SK-N-SH (cell line): ENCODE measurements around the gene ZHX3. TPM values are rescaled to one million over a fixed set of nuclear protein-coding genes. Genes with fewer than 3 reads are reported as not detected.
A peak's percentile ranks its signal among the peaks of the same experiment; 100 is the strongest.

Source experiments
- CTCF ChIA-PET: fragments of 300-600, 350-600 bp; formaldehyde crosslinking; extraction: SDS; loops from one replicate; lab custom pipeline; 2021; lab: Yijun Ruan, JAX
- POLR2A ChIA-PET: fragments of 350-600 bp; sonication (Branson Sonifier 250); formaldehyde crosslinking; extraction: SDS; loops from one replicate; lab custom pipeline; 2020; ENCODE audit warnings: antibody characterized with exemption, inconsistent platforms; lab: Yijun Ruan, JAX
- DNase-seq: peaks from one replicate; pipeline ENCODE4 v3.0.0; 2012
- H2AFZ ChIP-seq: fragments of 200-600 bp; sonication (generic); 2 replicates; pipeline ENCODE4 v1.8.1; 2016; ENCODE audit warnings: antibody characterized with exemption, mild to moderate bottlenecking, low read depth
- H3F3A ChIP-seq: fragments of 200-600 bp; sonication (generic); replicated peaks from 2 replicates; pipeline ENCODE3; 2016; ENCODE audit warnings: antibody characterized with exemption, mild to moderate bottlenecking; ENCODE audit not compliant: insufficient read depth
- H3K27ac ChIP-seq, 2 experiments: fragments of 200-500 bp in 1 of 2; fragments of 200-600 bp in 1 of 2; sonication (Bioruptor generic) in 1 of 2; sonication (generic), shearing (Covaris generic) in 1 of 2; 2 replicates each; pipeline versions ENCODE4 v1.5.1 to v1.6.1; 2014 to 2016; ENCODE audit warnings: low read depth in 2 of 2, inconsistent platforms in 1 of 2, low read length in 1 of 2, mild to moderate bottlenecking in 1 of 2, mixed read lengths in 1 of 2
- H3K27me3 ChIP-seq: fragments of 200-600 bp; sonication (generic), shearing (Covaris generic); 2 replicates; pipeline ENCODE4 v1.6.1; 2016; ENCODE audit warnings: mixed run types; ENCODE audit not compliant: insufficient read depth
- H3K36me3 ChIP-seq, 2 experiments: fragments of 200-500 bp in 1 of 2; fragments of 200-600 bp in 1 of 2; sonication (Bioruptor generic) in 1 of 2; sonication (generic) in 1 of 2; replicated peaks in 1 of 2; 2 replicates each; pipeline versions ENCODE3 to v1.5.1; 2014 to 2016; ENCODE audit warnings: low read length in 1 of 2, mild to moderate bottlenecking in 1 of 2; ENCODE audit not compliant: insufficient read depth in 2 of 2, control insufficient read depth in 1 of 2
- H3K4me1 ChIP-seq, 2 experiments: fragments of 200-500 bp in 1 of 2; fragments of 200-600 bp in 1 of 2; sonication (Bioruptor generic) in 1 of 2; sonication (generic), shearing (Covaris generic) in 1 of 2; 2 replicates each; pipeline versions ENCODE4 v1.5.1 to v1.6.1; 2014 to 2016; ENCODE audit warnings: low read depth in 1 of 2, low read length in 1 of 2, mixed run types in 1 of 2; ENCODE audit not compliant: insufficient read depth in 2 of 2, control insufficient read depth in 1 of 2
- H3K4me2 ChIP-seq: fragments of 200-600 bp; sonication (generic), shearing (Covaris generic); 2 replicates; pipeline ENCODE4 v1.6.1; 2017; ENCODE audit warnings: mixed run types
- H3K4me3 ChIP-seq, 2 experiments: fragments of 200-500 bp in 1 of 2; fragments of 200-600 bp in 1 of 2; sonication (Bioruptor generic) in 1 of 2; sonication (generic), shearing (Covaris generic) in 1 of 2; 2 replicates each; pipeline versions ENCODE4 v1.5.1 to v1.8.1; 2014 to 2016; ENCODE audit warnings: low read depth in 2 of 2, inconsistent platforms in 1 of 2, low read length in 1 of 2, mild to moderate bottlenecking in 1 of 2, mixed read lengths in 1 of 2, moderate library complexity in 1 of 2
- H3K79me2 ChIP-seq: fragments of 200-600 bp; sonication (generic); 2 replicates; pipeline ENCODE4 v1.8.1; 2017; ENCODE audit warnings: mild to moderate bottlenecking; ENCODE audit not compliant: insufficient read depth
- H3K9ac ChIP-seq: fragments of 200-600 bp; sonication (generic); 2 replicates; pipeline ENCODE4 v1.6.1; 2017; ENCODE audit warnings: mixed run types
- H3K9me2 ChIP-seq: fragments of 200-600 bp; sonication (generic); 2 replicates; pipeline ENCODE4 v1.6.1; 2017; ENCODE audit warnings: mixed run types
- H3K9me3 ChIP-seq: fragments of 200-600 bp; sonication (generic); 2 replicates; pipeline ENCODE4 v1.6.1; 2017; ENCODE audit warnings: mixed run types, mild to moderate bottlenecking, moderate library complexity
- H4K20me1 ChIP-seq: fragments of 200-600 bp; sonication (generic); 2 replicates; pipeline ENCODE4 v1.6.1; 2017; ENCODE audit warnings: mild to moderate bottlenecking, mixed run types; ENCODE audit not compliant: insufficient read depth
- CHD2 ChIP-seq: fragments of 150-350 bp; IDR thresholded peaks from 2 replicates; pipeline ENCODE4 v1.6.1; 2018; ENCODE audit warnings: low read length; ENCODE audit not compliant: partially characterized antibody
- ELF1 ChIP-seq: IDR thresholded peaks from 2 replicates; pipeline ENCODE4 v1.4.0; 2012
- EZH2phosphoT487 ChIP-seq: fragments of 200-600 bp; sonication (generic); IDR thresholded peaks from 2 replicates; pipeline ENCODE4 v1.6.1; 2017; ENCODE audit warnings: low read depth, mixed run types, mild to moderate bottlenecking, antibody characterized with exemption, moderate library complexity, borderline replicate concordance
- FOSL2 ChIP-seq: IDR thresholded peaks from 2 replicates; pipeline ENCODE4 v1.4.0; 2012; ENCODE audit warnings: low read depth, mild to moderate bottlenecking, moderate library complexity, borderline replicate concordance
- FOXJ3 ChIP-seq: sonication (generic); formaldehyde crosslinking; IDR thresholded peaks from 2 replicates; pipeline ENCODE4 v1.5.1; 2020; ENCODE audit warnings: mild to moderate bottlenecking, missing genetic modification reagents
- FOXM1 ChIP-seq: IDR thresholded peaks from 2 replicates; pipeline ENCODE4 v1.4.0; 2012; ENCODE audit warnings: low read depth, mild to moderate bottlenecking
- GABPA ChIP-seq: IDR thresholded peaks from 2 replicates; pipeline ENCODE4 v1.4.0; 2012; ENCODE audit warnings: low read depth, mild to moderate bottlenecking
- MEF2A ChIP-seq: IDR thresholded peaks from 2 replicates; pipeline ENCODE4 v1.4.0; 2012; ENCODE audit warnings: low read depth, borderline replicate concordance
- NFIC ChIP-seq: IDR thresholded peaks from 2 replicates; pipeline ENCODE4 v1.4.0; 2012; ENCODE audit warnings: borderline replicate concordance
- NRF1 ChIP-seq: IDR thresholded peaks from 2 replicates; pipeline ENCODE4 v1.6.1; 2012; ENCODE audit warnings: low read depth, mild to moderate bottlenecking, low read length
- RFX5 ChIP-seq: IDR thresholded peaks from 2 replicates; pipeline ENCODE4 v1.6.1; 2012; ENCODE audit warnings: mild to moderate bottlenecking, improper control_type of control experiment, low read length
- RXRA ChIP-seq: IDR thresholded peaks from 2 replicates; pipeline ENCODE4 v1.4.0; 2012; ENCODE audit warnings: low read depth, mild to moderate bottlenecking, borderline replicate concordance
- SIN3A ChIP-seq: IDR thresholded peaks from 2 replicates; pipeline ENCODE4 v1.6.1; 2012; ENCODE audit warnings: low read depth, mild to moderate bottlenecking, low read length, moderate library complexity, borderline replicate concordance
- SMC3 ChIP-seq: IDR thresholded peaks from 2 replicates; pipeline ENCODE4 v1.6.1; 2012; ENCODE audit warnings: low read depth, low read length, improper control_type of control experiment
- TAF1 ChIP-seq: IDR thresholded peaks from 2 replicates; pipeline ENCODE4 v1.6.1; 2012; ENCODE audit warnings: low read depth, mild to moderate bottlenecking, low read length, moderate library complexity, borderline replicate concordance
- TCF12 ChIP-seq: IDR thresholded peaks from 2 replicates; pipeline ENCODE4 v1.4.0; 2012
- WGBS: methylation state at CpG from one replicate; pipeline ENCODE4 v1.1.6; 2017; ENCODE audit warnings: low lambda C conversion rate; 5-methylcytosine and 5-hydroxymethylcytosine counted together
- polyA plus RNA-seq, 3 experiments: library from polyadenylated mRNA; depleted of rRNA; stranded (reverse); fragments of >200 nt; gene quantifications; 2 replicates each; pipeline ENCODE4 v1.2.3, GENCODE V29; 2012
- TF ChIP-seq, protein P1 (sequence below): IDR thresholded peaks from 2 replicates; pipeline ENCODE4 v1.6.1; 2012; ENCODE audit warnings: mild to moderate bottlenecking, low read depth, low read length, moderate library complexity
- TF ChIP-seq, protein P2 (sequence below): fragments of 150-350 bp; IDR thresholded peaks from 2 replicates; pipeline ENCODE4 v1.6.1; 2017; ENCODE audit warnings: antibody characterized with exemption, low read length, low read depth, borderline replicate concordance
- TF ChIP-seq, protein P3 (sequence below): IDR thresholded peaks from 2 replicates; pipeline ENCODE4 v1.4.0; 2012; ENCODE audit warnings: low read depth
- TF ChIP-seq, protein P4 (sequence below): IDR thresholded peaks from 2 replicates; pipeline ENCODE4 v1.4.0; 2012; ENCODE audit warnings: low read depth, borderline replicate concordance
- TF ChIP-seq, protein P5 (sequence below): fragments of 200-600 bp; sonication (generic); IDR thresholded peaks from 2 replicates; pipeline ENCODE4 v1.6.1; 2017; ENCODE audit warnings: antibody characterized with exemption, mild to moderate bottlenecking, moderate library complexity

The ZHX3 gene
- polyA plus RNA-seq, 1 of the 3 experiments (the other 2 are of a cell fraction), result 6.0 TPM

DNA sequence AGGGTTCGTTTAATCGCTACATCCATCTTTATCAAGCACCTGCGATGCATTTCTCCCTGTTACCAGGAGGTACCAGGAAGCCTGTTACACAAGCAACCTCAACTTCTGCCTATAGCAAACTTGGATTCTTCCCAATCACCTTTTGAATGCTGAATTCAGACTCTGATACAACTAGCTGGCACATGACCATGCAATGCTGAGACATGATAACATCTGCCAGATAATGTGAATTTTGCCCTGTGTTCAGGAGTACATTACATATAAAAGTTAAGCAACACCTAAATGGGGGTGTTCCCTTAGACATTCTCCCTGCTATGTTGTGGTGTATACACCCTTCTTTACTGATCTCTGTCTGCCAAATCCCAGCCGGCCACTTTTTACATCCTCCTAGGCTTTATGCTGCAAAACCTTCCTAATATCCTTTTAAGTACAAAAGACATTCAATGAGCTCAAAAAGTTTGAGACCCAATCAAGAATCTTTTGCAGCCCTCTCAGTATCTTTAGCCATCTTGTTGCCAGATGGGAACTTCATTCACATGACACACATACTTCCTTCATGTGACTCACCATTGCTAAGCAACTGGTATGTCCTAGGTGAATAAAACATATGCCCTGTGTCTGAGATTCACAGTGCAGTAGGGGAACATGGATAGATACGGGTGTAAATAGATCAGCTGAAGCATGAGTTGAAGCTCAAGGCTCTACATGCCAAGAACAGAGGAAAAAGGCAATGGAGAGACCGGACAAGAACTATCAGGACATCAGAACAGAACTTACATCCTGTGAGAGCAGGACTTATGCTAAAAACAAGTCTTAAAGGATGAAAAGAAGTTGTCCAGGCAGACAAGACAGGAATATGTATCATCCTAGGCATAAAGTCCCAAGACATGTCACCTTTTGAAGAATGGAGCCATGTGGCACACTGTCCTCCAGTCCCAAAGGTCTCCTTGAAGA, 84.3 kb downstream of the ZHX3 start:
- no peaks in the 10 kb centered on the region for H4K20me1 ChIP-seq
- no peaks in the 10 kb centered on the region for H3K36me3 ChIP-seq
- H3K4me3 ChIP-seq, result no peak overlapping the region
- no peaks in the 10 kb centered on the region for H3K27me3 ChIP-seq
- peaks cover 7 to 21% of the 10 kb centered on the region in 2 experiments; a peak in 3 of 4 replicates for H3K4me1 ChIP-seq
- peaks cover 7% of the 10 kb centered on the region for H3K79me2 ChIP-seq
- H3K9me2 ChIP-seq, result no peaks in the 10 kb centered on the region
- no peak for DNase-seq
- POLR2A ChIA-PET, result no interaction called here
- WGBS, result 85% methylated on average over 6 of the region's 6 CpGs
- H2AFZ ChIP-seq, result peak overlapping the region; percentile 49; the same call in 1 of the 2 replicates
- no peaks in the 10 kb centered on the region for H3K9me3 ChIP-seq
- CTCF ChIA-PET, result interaction anchor here (0.6 to 6.1 kb wide), 27 partner anchors 9 to 1768 kb away, joined by 3 to 47 read pairs (median 4); partner anchors contain the start of gene LPIN3
- peak overlapping the region in 1 of 2 experiments; percentile 65; a peak in 3 of 4 replicates for H3K27ac ChIP-seq
- H3K9ac ChIP-seq, result peak overlapping the region; percentile 32; the same call in 1 of the 2 replicates
- TF ChIP-seq FOSL2, result peak; percentile 45; the same call in 1 of the 2 replicates
- TF ChIP-seq NRF1, result no peak
- TF ChIP-seq FOXJ3, result no peak
- TF ChIP-seq FOXM1, result no peak
- TF ChIP-seq, protein P1, sequence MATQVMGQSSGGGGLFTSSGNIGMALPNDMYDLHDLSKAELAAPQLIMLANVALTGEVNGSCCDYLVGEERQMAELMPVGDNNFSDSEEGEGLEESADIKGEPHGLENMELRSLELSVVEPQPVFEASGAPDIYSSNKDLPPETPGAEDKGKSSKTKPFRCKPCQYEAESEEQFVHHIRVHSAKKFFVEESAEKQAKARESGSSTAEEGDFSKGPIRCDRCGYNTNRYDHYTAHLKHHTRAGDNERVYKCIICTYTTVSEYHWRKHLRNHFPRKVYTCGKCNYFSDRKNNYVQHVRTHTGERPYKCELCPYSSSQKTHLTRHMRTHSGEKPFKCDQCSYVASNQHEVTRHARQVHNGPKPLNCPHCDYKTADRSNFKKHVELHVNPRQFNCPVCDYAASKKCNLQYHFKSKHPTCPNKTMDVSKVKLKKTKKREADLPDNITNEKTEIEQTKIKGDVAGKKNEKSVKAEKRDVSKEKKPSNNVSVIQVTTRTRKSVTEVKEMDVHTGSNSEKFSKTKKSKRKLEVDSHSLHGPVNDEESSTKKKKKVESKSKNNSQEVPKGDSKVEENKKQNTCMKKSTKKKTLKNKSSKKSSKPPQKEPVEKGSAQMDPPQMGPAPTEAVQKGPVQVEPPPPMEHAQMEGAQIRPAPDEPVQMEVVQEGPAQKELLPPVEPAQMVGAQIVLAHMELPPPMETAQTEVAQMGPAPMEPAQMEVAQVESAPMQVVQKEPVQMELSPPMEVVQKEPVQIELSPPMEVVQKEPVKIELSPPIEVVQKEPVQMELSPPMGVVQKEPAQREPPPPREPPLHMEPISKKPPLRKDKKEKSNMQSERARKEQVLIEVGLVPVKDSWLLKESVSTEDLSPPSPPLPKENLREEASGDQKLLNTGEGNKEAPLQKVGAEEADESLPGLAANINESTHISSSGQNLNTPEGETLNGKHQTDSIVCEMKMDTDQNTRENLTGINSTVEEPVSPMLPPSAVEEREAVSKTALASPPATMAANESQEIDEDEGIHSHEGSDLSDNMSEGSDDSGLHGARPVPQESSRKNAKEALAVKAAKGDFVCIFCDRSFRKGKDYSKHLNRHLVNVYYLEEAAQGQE, result no peak
- no peak for TF ChIP-seq EZH2phosphoT487
- TF ChIP-seq, protein P2, sequence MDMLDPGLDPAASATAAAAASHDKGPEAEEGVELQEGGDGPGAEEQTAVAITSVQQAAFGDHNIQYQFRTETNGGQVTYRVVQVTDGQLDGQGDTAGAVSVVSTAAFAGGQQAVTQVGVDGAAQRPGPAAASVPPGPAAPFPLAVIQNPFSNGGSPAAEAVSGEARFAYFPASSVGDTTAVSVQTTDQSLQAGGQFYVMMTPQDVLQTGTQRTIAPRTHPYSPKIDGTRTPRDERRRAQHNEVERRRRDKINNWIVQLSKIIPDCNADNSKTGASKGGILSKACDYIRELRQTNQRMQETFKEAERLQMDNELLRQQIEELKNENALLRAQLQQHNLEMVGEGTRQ, result no peak
- TF ChIP-seq, protein P3, sequence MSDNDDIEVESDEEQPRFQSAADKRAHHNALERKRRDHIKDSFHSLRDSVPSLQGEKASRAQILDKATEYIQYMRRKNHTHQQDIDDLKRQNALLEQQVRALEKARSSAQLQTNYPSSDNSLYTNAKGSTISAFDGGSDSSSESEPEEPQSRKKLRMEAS, result no peak
- TF ChIP-seq, protein P4, sequence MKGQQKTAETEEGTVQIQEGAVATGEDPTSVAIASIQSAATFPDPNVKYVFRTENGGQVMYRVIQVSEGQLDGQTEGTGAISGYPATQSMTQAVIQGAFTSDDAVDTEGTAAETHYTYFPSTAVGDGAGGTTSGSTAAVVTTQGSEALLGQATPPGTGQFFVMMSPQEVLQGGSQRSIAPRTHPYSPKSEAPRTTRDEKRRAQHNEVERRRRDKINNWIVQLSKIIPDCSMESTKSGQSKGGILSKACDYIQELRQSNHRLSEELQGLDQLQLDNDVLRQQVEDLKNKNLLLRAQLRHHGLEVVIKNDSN, result peak; percentile 60; the same call in 1 of the 2 replicates
- no peak for TF ChIP-seq SMC3
- no peak for TF ChIP-seq MEF2A
- TF ChIP-seq, protein P5, sequence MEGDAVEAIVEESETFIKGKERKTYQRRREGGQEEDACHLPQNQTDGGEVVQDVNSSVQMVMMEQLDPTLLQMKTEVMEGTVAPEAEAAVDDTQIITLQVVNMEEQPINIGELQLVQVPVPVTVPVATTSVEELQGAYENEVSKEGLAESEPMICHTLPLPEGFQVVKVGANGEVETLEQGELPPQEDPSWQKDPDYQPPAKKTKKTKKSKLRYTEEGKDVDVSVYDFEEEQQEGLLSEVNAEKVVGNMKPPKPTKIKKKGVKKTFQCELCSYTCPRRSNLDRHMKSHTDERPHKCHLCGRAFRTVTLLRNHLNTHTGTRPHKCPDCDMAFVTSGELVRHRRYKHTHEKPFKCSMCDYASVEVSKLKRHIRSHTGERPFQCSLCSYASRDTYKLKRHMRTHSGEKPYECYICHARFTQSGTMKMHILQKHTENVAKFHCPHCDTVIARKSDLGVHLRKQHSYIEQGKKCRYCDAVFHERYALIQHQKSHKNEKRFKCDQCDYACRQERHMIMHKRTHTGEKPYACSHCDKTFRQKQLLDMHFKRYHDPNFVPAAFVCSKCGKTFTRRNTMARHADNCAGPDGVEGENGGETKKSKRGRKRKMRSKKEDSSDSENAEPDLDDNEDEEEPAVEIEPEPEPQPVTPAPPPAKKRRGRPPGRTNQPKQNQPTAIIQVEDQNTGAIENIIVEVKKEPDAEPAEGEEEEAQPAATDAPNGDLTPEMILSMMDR, result no peak
- TF ChIP-seq ELF1, result no peak
- TF ChIP-seq GABPA, result no peak
- no peak for TF ChIP-seq NFIC
- TF ChIP-seq SIN3A, result no peak
- no peak for TF ChIP-seq RXRA
- peak; percentile 92 for TF ChIP-seq TCF12
- no peak for TF ChIP-seq TAF1
- no peak for TF ChIP-seq RFX5
- no peak for TF ChIP-seq CHD2
- peak overlapping the region; percentile 22; the same call in 1 of the 2 replicates for H3K4me2 ChIP-seq
- H3F3A ChIP-seq, result peaks cover 6% of the 10 kb centered on the region
